Uterus (tissue), 2 donors: Measurements from ENCODE around the gene COPS8.

Experiments used
- POLR2A ChIP-seq, 2 donors: fragments of 450-650 bp; IDR thresholded peaks; one replicate each; pipeline ENCODE4 v1.6.1; 2016; ENCODE audit warnings: antibody characterized with exemption in 2 of 2, mild to moderate bottlenecking in 1 of 2, moderate library complexity in 1 of 2
- TF ChIP-seq, protein P1 (sequence below), 4 experiments: fragments of 200-600 bp in 2 of 4; fragments of 450-650 bp in 2 of 4; sonication (generic) in 2 of 4; IDR thresholded peaks; one replicate each; pipeline ENCODE4 v1.5.1; 2016 to 2019; ENCODE audit warnings: antibody characterized with exemption in 4 of 4, mild to moderate bottlenecking in 2 of 4, moderate library complexity in 1 of 4

DNA sequence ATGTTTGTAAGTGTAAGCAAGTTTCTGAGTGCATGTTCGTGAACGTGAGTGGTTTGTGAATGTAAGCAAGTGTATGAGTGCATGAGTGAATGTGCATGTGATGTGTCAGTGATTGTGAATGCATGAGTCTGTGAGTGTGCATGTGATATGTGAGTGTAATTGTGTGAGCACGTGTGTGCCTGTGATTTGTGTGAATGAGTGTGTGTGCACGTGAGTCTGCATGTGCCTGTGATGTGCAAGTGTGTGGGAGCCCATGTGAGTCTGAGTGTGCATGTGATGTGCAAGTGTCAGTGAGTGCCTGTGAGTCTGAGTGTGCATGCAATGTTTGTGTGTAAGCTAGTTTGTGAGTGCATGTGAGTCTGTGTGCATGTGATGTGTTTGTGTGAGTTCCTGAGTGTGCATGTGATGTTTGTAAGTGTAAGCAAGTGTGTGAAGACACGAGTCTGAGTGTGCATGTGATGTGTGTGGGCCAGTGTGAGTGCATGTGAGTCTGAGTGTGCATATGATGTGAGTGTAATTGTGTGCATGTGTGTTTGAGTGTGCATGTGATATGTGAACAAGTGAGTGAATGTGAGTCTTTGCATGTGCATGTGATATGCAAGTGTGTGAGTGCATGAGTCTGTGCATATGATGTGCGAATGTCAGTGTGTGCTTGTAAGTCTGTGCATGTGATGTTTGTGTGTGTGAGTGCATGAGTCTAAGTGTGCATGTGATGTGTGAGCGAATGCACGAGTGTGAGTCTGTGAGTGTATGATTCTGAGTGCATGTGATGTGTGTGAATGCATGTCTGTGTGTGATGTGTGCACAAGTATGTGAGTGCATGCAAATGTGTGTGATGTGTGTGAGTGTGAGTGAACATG is 45.1 kb downstream of the COPS8 start:
- TF ChIP-seq, protein P1, sequence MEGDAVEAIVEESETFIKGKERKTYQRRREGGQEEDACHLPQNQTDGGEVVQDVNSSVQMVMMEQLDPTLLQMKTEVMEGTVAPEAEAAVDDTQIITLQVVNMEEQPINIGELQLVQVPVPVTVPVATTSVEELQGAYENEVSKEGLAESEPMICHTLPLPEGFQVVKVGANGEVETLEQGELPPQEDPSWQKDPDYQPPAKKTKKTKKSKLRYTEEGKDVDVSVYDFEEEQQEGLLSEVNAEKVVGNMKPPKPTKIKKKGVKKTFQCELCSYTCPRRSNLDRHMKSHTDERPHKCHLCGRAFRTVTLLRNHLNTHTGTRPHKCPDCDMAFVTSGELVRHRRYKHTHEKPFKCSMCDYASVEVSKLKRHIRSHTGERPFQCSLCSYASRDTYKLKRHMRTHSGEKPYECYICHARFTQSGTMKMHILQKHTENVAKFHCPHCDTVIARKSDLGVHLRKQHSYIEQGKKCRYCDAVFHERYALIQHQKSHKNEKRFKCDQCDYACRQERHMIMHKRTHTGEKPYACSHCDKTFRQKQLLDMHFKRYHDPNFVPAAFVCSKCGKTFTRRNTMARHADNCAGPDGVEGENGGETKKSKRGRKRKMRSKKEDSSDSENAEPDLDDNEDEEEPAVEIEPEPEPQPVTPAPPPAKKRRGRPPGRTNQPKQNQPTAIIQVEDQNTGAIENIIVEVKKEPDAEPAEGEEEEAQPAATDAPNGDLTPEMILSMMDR (IDR thresholded peaks at IDR 0.05), result no peak
- TF ChIP-seq POLR2A (IDR thresholded peaks at IDR 0.05), result no peak
